Measurements from ENCODE around the gene ACKR4. TPM values are rescaled to one million over a fixed set of nuclear protein-coding genes. Genes with fewer than 3 reads are reported as not detected.

The ACKR4 gene
- total RNA-seq, 1 experiment from 2014 or later = not detected

GRCh38 chr3:132569580-132569979 lies 27.5 kb upstream of the ACKR4 start:
- intact Hi-C loops (cut with micrococcal nuclease; ENCODE audit: unreplicated experiment) = no loop called here
- no peaks in the 10 kb centered on the region for H3K9me3 Mint-ChIP-seq (ENCODE audit: unreplicated experiment)
- POLR2A ChIA-PET = no interaction called here

GRCh38 chr3:132570016-132570415 lies 27.1 kb upstream of the ACKR4 start:
- no peaks in the 10 kb centered on the region for H3K4me1 ChIP-seq
- ChIA-PET CTCF (no interaction called here), POLR2A (no interaction called here)
- intact Hi-C loops (cut with micrococcal nuclease; ENCODE audit: unreplicated experiment) = no loop called here
- Mint-ChIP-seq H3K27ac (ENCODE audit: unreplicated experiment) (no peak overlapping the region), H3K27me3 (ENCODE audit: insufficient read depth, unreplicated experiment) (no peaks in the 10 kb centered on the region), H3K36me3 (ENCODE audit: insufficient read depth, unreplicated experiment) (no peaks in the 10 kb centered on the region), H3K9me3 (ENCODE audit: unreplicated experiment) (no peaks in the 10 kb centered on the region), H3K4me1 (ENCODE audit: low read depth, unreplicated experiment) (no peaks in the 10 kb centered on the region), H3K4me3 (ENCODE audit: unreplicated experiment) (no peak overlapping the region)
- H3K9me3 ChIP-seq = no peaks in the 10 kb centered on the region
- no peak for DNase-seq
- TF ChIP-seq CTCF (IDR thresholded peaks at IDR 0.05; ENCODE audit: insufficient read depth in 1 of 2, low read depth in 1 of 2, low read length in 1 of 2, severe bottlenecking in 1 of 2, unreplicated experiment in 1 of 2) = no peak
- no TSS peak for BruUV-seq (replicated peaks)
- 0 out of 2 replicates have a peak, but pooled peaks cover 1% of the 10 kb centered on the region for H3K36me3 ChIP-seq (ENCODE audit: control insufficient read depth, insufficient read depth, low read length)
- no peaks in the 10 kb centered on the region for H3K27me3 ChIP-seq (replicated peaks; ENCODE audit: control insufficient read depth, insufficient read depth, low read length)
- H3K4me3 ChIP-seq (ENCODE audit: low read depth, low read length) = no peak overlapping the region

More at GRCh38 chr3:132569580-132569979, 27.5 kb upstream of the ACKR4 start:
- DNase-seq = no peak
- CTCF ChIA-PET = no interaction called here
- TF ChIP-seq CTCF (IDR thresholded peaks at IDR 0.05; ENCODE audit: insufficient read depth in 1 of 2, low read depth in 1 of 2, low read length in 1 of 2, severe bottlenecking in 1 of 2, unreplicated experiment in 1 of 2) = no peak
- 0 out of 2 replicates have a peak, but pooled peaks cover 1% of the 10 kb centered on the region for H3K36me3 ChIP-seq (ENCODE audit: control insufficient read depth, insufficient read depth, low read length)
- Mint-ChIP-seq H3K4me3 (ENCODE audit: unreplicated experiment) (no peak overlapping the region), H3K4me1 (ENCODE audit: low read depth, unreplicated experiment) (no peaks in the 10 kb centered on the region), H3K36me3 (ENCODE audit: insufficient read depth, unreplicated experiment) (no peaks in the 10 kb centered on the region), H3K27me3 (ENCODE audit: insufficient read depth, unreplicated experiment) (no peaks in the 10 kb centered on the region), H3K27ac (ENCODE audit: unreplicated experiment) (no peak overlapping the region)
- no peaks in the 10 kb centered on the region for H3K27me3 ChIP-seq (replicated peaks; ENCODE audit: control insufficient read depth, insufficient read depth, low read length)
- H3K4me3 ChIP-seq (ENCODE audit: low read depth, low read length) = no peak overlapping the region
- no peaks in the 10 kb centered on the region for H3K4me1 ChIP-seq
- no peaks in the 10 kb centered on the region for H3K9me3 ChIP-seq
- BruUV-seq (replicated peaks) = no TSS peak

- 0 out of 2 replicates have a peak, but pooled peaks cover 1% of the 10 kb centered on the region for H3K36me3 ChIP-seq (ENCODE audit: control insufficient read depth, insufficient read depth, low read length)
- no peaks in the 10 kb centered on the region for H3K27me3 ChIP-seq (replicated peaks; ENCODE audit: control insufficient read depth, insufficient read depth, low read length)
- H3K9me3 Mint-ChIP-seq (ENCODE audit: unreplicated experiment) = no peaks in the 10 kb centered on the region
- H3K27me3 Mint-ChIP-seq (ENCODE audit: insufficient read depth, unreplicated experiment) = no peaks in the 10 kb centered on the region
- no peaks in the 10 kb centered on the region for H3K4me1 ChIP-seq
- POLR2A ChIA-PET = no interaction called here
- H3K4me3 ChIP-seq (ENCODE audit: low read depth, low read length) = no peak overlapping the region
- no peak for DNase-seq
- CTCF ChIA-PET = no interaction called here
- TF ChIP-seq CTCF (IDR thresholded peaks at IDR 0.05; ENCODE audit: insufficient read depth in 1 of 2, low read depth in 1 of 2, low read length in 1 of 2, severe bottlenecking in 1 of 2, unreplicated experiment in 1 of 2) = no peak
- BruUV-seq (replicated peaks) = no TSS peak
- H3K4me1 Mint-ChIP-seq (ENCODE audit: low read depth, unreplicated experiment) = no peaks in the 10 kb centered on the region
- H3K9me3 ChIP-seq = no peaks in the 10 kb centered on the region
- H3K36me3 Mint-ChIP-seq (ENCODE audit: insufficient read depth, unreplicated experiment) = no peaks in the 10 kb centered on the region
- no peak overlapping the region for H3K27ac Mint-ChIP-seq (ENCODE audit: unreplicated experiment)
- no peak overlapping the region for H3K4me3 Mint-ChIP-seq (ENCODE audit: unreplicated experiment)
- intact Hi-C loops (cut with micrococcal nuclease; ENCODE audit: unreplicated experiment) = no loop called here
These were observed 23.3 kb upstream of the ACKR4 start for GRCh38 chr3:132573797-132574211.
